Daoy (cell line): ENCODE measurements around the gene GPR157. TPM values are rescaled to one million over a fixed set of nuclear protein-coding genes. Genes with fewer than 3 reads are reported as not detected.

Experiments used
- DNase-seq: peaks from one replicate; pipeline ENCODE4 v3.0.0-alpha.2; 2015; ENCODE audit warnings: low read depth
- total RNA-seq: library from RNA; depleted of rRNA; stranded (reverse); fragments of >200 nt; shearing (Covaris generic); gene quantifications from 2 replicates; pipeline ENCODE4 v1.2.3, GENCODE V29; 2014; rRNA removed

The GPR157 gene
- total RNA-seq, 1 experiment from 2014 or later: 2.0 TPM

- no peak for DNase-seq
Measured at GRCh38 chr1:9062846-9063245, 66.1 kb downstream of the GPR157 start.

- peak; percentile 27 for DNase-seq
Measured at GRCh38 chr1:9062021-9062471, 66.9 kb downstream of the GPR157 start.

DNA sequence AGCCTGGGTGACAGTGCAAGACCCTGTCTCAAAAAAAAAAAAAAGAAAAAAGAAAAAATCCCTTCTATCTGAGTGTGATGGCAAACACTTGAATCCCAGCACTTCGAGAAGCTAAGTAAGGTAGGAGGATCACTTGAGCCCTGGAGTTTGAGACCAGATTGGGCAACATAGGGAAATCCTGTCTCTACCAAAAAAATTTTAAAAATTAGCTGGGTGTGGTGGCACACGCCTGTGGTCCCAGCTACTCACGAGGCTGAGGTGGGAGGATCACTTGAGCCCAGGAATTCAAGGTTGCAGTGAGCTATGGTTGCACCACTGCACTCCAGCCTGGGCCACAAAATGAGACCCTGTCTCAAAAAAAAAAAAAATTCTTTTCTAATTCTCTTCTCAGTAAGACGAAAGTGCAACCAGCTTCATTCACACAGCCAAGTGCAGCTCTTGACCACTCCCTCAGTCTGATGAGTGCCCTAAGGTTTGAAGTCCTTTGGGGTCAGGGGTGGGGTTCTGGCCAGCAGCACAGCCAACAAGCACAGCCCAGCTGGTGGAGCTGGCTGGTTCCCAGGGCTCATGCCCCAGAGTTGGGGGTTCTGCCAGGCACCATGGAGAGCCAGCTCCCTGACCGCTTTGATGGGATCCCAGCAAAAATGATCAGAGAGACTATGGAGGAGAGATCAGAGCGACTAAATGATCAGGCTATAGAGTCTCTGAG lies 67.5 kb downstream of the GPR157 start:
- no peak for DNase-seq

GRCh38 chr1:9059891-9060744 lies 68.8 kb downstream of the GPR157 start:
- no peak for DNase-seq

GRCh38 chr1:9058465-9058864 lies 70.4 kb downstream of the GPR157 start:
- no peak for DNase-seq

DNA sequence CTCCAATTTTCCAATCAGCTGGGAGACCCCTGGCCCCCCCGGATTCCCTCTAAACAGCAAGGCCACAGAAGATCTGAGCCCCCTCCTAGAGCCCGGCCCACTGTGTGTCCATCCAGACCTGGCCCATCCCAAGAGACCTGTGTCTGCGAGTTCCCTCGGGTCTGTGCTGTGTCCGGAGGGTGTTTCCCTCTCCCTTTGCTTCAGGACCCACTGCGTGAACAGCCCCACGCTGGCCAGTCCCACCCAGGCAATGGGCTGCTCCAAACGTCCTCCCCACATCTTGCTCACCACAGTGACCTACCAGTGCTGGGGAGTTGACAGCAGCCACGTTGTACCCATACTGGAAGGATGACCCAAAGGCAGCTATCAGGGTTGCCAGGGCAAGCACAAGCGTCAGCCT lies 71.1 kb downstream of the GPR157 start:
- DNase-seq: no peak

- no peak for DNase-seq
Measured at GRCh38 chr1:9052272-9053049, 76.4 kb downstream of the GPR157 start.

DNA sequence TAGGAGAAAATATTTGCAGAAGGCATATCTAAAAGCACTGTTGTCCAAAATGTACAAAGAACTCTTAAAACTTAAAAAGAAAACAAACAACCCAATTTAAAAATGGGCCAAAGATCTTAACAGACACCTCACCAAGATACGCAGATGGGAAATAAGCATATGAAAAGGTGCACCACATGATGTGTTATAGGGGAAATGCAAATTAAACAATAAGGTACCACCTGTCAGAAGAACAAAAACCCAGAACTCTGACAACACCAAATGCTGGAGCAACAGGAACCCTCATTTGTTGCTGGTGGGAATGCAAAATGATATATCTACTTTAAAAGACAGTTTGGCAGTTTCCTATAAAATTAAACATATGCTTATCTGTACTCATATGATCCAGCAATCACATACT lies 77.5 kb downstream of the GPR157 start:
- no peak for DNase-seq

GRCh38 chr1:9050803-9051202 lies 78.1 kb downstream of the GPR157 start:
- no peak for DNase-seq

Other genes starting within 250 kb of the GPR157 start
- not detected in 2 replicates for gene CA6, start 183.2 kb downstream of the GPR157 start, total RNA-seq
- not detected in 2 replicates for gene SLC2A7, start 102.7 kb downstream of the GPR157 start, total RNA-seq
- gene SLC2A5, start 59.5 kb downstream of the GPR157 start, total RNA-seq: not detected in 2 replicates
- gene H6PD, start 105.7 kb upstream of the GPR157 start, total RNA-seq: 7.1 and 9.9 TPM in 2 replicates
- gene SPSB1, start 163.8 kb upstream of the GPR157 start, total RNA-seq: 14.1 and 15.0 TPM in 2 replicates